KOPT-K1 (cell line): ENCODE data around the gene GMNC.

Experiments
- H3K27ac ChIP-seq: fragments of 200-600 bp; sonication (generic); 2 replicates; pipeline ENCODE4 v1.5.1; 2016; ENCODE audit warnings: antibody characterized with exemption, mild to moderate bottlenecking, low read depth, low read length; ENCODE audit not compliant: poor library complexity, severe bottlenecking
- H3K36me3 ChIP-seq: fragments of 200-600 bp; sonication (generic); 2 replicates; pipeline ENCODE4 v1.5.1; 2017; ENCODE audit warnings: antibody characterized with exemption, mild to moderate bottlenecking, low read length, moderate library complexity; ENCODE audit not compliant: insufficient read depth
- H3K9me3 ChIP-seq: fragments of 200-600 bp; sonication (generic); 2 replicates; pipeline ENCODE4 v1.5.1; 2017; ENCODE audit warnings: antibody characterized with exemption, low read length, mild to moderate bottlenecking; ENCODE audit not compliant: insufficient read depth, poor library complexity, severe bottlenecking

GMNC gene

DNA sequence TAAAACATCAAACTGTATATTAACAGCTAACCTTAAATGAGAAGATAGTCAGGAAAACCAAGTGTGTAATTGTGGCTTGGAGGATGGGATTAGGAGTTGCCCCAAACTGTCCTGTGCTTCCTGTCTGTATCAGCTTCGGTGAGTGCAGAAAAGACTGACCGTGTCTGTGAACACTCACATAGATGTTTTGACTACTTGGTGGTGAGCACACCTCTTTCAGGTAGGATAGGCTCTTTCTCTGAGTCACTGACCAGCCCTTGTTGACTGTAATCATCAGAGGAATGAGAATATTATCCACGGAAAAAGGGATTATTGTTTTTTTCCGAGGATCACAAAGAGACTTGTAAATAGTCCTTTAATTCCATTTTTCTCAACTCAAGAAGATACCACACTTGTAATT lies 51.5 kb downstream of the GMNC start:
- no peak overlapping the region for H3K27ac ChIP-seq
- H3K36me3 ChIP-seq = no peaks in the 10 kb centered on the region
- H3K9me3 ChIP-seq = no peaks in the 10 kb centered on the region

DNA sequence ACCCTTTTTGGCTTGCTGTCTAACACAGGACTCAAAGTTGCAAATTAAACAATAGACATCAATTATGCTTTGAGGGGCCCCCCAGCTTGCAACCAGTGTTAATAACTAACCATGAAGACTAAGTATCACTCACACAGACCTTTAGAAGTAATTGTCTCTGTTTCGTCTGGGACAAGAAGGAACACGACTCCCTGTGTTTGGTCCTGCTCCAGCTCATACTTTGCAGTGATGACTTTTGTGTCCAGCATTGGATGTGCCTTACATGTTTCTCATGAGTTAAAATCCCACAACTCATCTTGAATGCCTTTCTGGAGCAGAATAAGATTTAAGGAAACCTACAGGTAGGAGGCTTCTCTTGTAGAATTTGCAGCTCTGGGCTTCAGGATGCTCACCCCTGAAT lies 53.1 kb downstream of the GMNC start:
- Histone ChIP-seq H3K36me3 (no peaks in the 10 kb centered on the region), H3K27ac (no peak overlapping the region), H3K9me3 (no peaks in the 10 kb centered on the region)

DNA sequence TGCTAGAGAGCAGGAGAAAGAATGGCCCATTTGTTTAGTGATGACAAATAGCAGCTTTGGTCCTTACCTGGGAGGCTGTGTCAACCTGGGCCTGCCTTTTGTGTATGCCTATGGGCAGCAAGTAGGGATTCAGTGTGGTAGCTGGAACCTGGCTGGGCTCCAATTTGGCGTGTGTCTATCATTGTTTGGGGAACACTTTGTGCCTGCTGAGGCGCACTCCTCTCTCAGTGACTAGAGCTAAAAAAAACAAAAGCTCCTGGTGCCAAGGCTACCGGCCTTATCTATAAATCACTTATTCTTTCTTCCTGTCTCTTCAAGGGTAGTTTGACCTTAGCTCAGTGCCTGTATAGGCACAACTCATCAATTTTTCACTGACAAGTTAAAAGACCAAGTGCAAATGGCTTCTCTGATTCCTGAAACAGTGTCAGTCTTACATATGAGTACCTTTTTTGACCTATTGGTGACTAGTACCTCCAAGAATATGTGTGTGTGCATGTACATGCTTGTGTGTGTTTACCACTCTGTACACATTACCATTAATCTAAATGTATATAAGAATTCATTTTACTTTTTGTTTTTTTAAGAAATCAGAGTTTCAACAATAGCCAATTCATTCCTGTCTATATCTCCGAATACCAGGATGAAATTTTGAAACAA lies 54.6 kb downstream of the GMNC start:
- H3K36me3 ChIP-seq = no peaks in the 10 kb centered on the region
- H3K9me3 ChIP-seq = no peaks in the 10 kb centered on the region
- no peak overlapping the region for H3K27ac ChIP-seq
